A673 (cell line): Measurements from ENCODE around the gene KCNIP3.

Experiments used
- EZH2 ChIP-seq: fragments of 200-600 bp; sonication (generic); IDR thresholded peaks from 2 replicates; pipeline ENCODE4 v1.6.1; 2017; ENCODE audit warnings: borderline replicate concordance, low read depth, mild to moderate bottlenecking, mixed read lengths, antibody characterized with exemption, low read length; ENCODE audit not compliant: poor library complexity, severe bottlenecking
- TF ChIP-seq, protein P1 (sequence below): fragments of 300-800, 200-600 bp; sonication (generic); conservative IDR thresholded peaks from 2 replicates; pipeline ENCODE4 v1.5.1; 2017; ENCODE audit warnings: low read depth, mild to moderate bottlenecking, antibody characterized with exemption, low read length, moderate library complexity, mixed read lengths

DNA sequence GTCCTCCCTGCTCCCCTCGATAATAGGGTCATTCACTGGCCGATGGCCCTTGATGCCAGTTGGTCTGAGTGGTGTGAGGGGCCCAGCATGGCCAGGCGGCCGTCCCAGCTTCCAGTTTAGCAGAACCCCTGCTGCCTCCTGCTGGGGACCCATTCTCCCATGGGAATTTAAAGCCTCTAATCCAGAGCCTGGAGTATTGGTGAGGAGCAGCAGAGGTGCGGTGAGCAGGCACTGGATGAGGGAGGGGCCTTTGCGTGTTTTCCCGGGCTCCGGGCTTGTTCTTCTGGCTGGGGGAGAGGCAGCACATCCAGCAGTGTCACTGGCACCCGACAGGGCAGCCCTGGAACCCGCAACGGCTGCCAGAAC is 17.4 kb downstream of the KCNIP3 start:
- TF ChIP-seq, protein P1, sequence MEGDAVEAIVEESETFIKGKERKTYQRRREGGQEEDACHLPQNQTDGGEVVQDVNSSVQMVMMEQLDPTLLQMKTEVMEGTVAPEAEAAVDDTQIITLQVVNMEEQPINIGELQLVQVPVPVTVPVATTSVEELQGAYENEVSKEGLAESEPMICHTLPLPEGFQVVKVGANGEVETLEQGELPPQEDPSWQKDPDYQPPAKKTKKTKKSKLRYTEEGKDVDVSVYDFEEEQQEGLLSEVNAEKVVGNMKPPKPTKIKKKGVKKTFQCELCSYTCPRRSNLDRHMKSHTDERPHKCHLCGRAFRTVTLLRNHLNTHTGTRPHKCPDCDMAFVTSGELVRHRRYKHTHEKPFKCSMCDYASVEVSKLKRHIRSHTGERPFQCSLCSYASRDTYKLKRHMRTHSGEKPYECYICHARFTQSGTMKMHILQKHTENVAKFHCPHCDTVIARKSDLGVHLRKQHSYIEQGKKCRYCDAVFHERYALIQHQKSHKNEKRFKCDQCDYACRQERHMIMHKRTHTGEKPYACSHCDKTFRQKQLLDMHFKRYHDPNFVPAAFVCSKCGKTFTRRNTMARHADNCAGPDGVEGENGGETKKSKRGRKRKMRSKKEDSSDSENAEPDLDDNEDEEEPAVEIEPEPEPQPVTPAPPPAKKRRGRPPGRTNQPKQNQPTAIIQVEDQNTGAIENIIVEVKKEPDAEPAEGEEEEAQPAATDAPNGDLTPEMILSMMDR: no peak
- no peak for TF ChIP-seq EZH2
